Ovary (tissue), 3 donors: ENCODE results near the gene LMBR1L.

Experiments
- POLR2A ChIP-seq: fragments of 450-650 bp; IDR thresholded peaks from one replicate; pipeline ENCODE4 v1.6.1; 2017; ENCODE audit warnings: antibody characterized with exemption, mild to moderate bottlenecking, moderate library complexity
- TF ChIP-seq, protein P1 (sequence below), 3 donors: fragments of 450-650 bp in 2 of 3; fragments of 200-600 bp in 1 of 3; IDR thresholded peaks; one replicate each; pipeline versions ENCODE4 v1.5.1 to v1.8.0; 2016 to 2022; ENCODE audit warnings: antibody characterized with exemption in 3 of 3, mild to moderate bottlenecking in 1 of 3
- donor health status: DM: no; HTN: no; CAD: no.

DNA sequence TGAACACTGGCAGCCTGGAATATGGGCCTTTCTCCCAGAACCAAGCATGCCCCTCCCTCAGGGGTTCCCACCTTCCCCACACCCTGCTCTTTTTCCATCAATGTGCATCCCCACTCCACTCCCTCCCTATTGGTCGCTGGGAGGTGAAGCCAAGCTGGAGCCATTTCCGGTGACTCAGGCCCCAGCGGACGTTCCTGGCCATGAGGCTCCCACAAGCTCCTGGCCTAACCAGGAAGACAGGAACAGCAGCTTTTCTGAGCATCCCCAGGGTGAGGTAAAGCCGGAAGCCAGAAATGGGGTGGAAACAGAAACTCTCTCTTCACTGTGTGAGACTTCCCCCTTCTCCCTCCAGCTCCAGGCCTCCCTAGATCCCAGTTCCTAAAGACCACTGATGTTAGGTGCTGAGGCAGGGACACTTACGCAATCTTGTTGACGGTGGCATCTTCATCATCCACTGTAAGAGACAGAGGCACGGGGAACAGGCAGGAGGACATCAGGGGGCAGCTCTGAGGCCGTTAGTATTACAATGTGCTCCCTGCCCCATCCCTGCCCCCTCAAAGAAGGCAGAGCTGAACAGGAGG is 5.1 kb downstream of the LMBR1L start:
- no peak for TF ChIP-seq POLR2A
- TF ChIP-seq, protein P1, sequence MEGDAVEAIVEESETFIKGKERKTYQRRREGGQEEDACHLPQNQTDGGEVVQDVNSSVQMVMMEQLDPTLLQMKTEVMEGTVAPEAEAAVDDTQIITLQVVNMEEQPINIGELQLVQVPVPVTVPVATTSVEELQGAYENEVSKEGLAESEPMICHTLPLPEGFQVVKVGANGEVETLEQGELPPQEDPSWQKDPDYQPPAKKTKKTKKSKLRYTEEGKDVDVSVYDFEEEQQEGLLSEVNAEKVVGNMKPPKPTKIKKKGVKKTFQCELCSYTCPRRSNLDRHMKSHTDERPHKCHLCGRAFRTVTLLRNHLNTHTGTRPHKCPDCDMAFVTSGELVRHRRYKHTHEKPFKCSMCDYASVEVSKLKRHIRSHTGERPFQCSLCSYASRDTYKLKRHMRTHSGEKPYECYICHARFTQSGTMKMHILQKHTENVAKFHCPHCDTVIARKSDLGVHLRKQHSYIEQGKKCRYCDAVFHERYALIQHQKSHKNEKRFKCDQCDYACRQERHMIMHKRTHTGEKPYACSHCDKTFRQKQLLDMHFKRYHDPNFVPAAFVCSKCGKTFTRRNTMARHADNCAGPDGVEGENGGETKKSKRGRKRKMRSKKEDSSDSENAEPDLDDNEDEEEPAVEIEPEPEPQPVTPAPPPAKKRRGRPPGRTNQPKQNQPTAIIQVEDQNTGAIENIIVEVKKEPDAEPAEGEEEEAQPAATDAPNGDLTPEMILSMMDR (IDR thresholded peaks at IDR 0.05), result no peak
